Heart left ventricle (tissue), 16 donors: ENCODE results near the gene GCSAM. TPM values are rescaled to one million over a fixed set of nuclear protein-coding genes. Genes with fewer than 3 reads are reported as not detected.
A peak's percentile ranks its signal among the peaks of the same experiment; 100 is the strongest.

ENCODE experiments used
- ATAC-seq, 4 donors: fragments of 200-7000 bp; cut with Tn5 transposase; one replicate each; pipeline ENCODE4 v1.9.1; 2020 to 2022; ENCODE audit warnings: moderate library complexity in 4 of 4, mild to moderate bottlenecking in 3 of 4, moderate number of reproducible peaks in 1 of 4
- DNase-seq, 5 donors: peaks; one replicate each; pipeline ENCODE4 v3.0.0-alpha.2; 2020
- H3K27ac ChIP-seq, 12 donors: fragments of 200-600 bp; sonication (generic) in 4 of 12; one replicate each; pipeline versions ENCODE4 v1.5.0 to v1.8.0; 2016 to 2022; ENCODE audit warnings: mild to moderate bottlenecking in 2 of 12
- H3K27me3 ChIP-seq, 9 donors: fragments of 200-600 bp; sonication (generic) in 2 of 9; one replicate each; pipeline versions ENCODE4 v1.5.1 to v1.8.0; 2016 to 2022; ENCODE audit warnings: mild to moderate bottlenecking in 3 of 9
- H3K36me3 ChIP-seq, 9 donors: fragments of 200-600 bp; sonication (generic) in 2 of 9; one replicate each; pipeline versions ENCODE4 v1.5.0 to v1.8.0; 2018 to 2022; ENCODE audit warnings: mild to moderate bottlenecking in 2 of 9
- H3K4me1 ChIP-seq, 12 donors: fragments of 200-600 bp; sonication (generic) in 4 of 12; one replicate each; pipeline versions ENCODE4 v1.5.0 to v1.8.0; 2016 to 2022; ENCODE audit warnings: mild to moderate bottlenecking in 3 of 12
- H3K4me3 ChIP-seq, 12 donors: fragments of 200-600 bp; sonication (generic) in 4 of 12; one replicate each; pipeline versions ENCODE4 v1.5.0 to v1.8.0; 2017 to 2022; ENCODE audit warnings: mild to moderate bottlenecking in 9 of 12, moderate library complexity in 4 of 12
- H3K9me3 ChIP-seq, 12 donors: fragments of 200-600 bp; sonication (generic) in 4 of 12; one replicate each; pipeline versions ENCODE4 v1.5.0 to v1.8.0; 2016 to 2022; ENCODE audit warnings: mild to moderate bottlenecking in 1 of 12
- CTCF ChIP-seq, 12 donors: fragments of 200-600 bp; sonication (generic) in 4 of 12; IDR thresholded peaks; one replicate each; pipeline versions ENCODE4 v1.5.0 to v1.8.0; 2018 to 2022; ENCODE audit warnings: antibody characterized with exemption in 12 of 12, mild to moderate bottlenecking in 5 of 12
- POLR2A ChIP-seq, 2 donors: fragments of 450-650 bp; IDR thresholded peaks; one replicate each; pipeline ENCODE4 v1.6.1; 2017; ENCODE audit warnings: antibody characterized with exemption in 2 of 2, mild to moderate bottlenecking in 2 of 2, moderate library complexity in 2 of 2
- WGBS, 4 donors: extraction: QIAGEN DNeasy Blood & Tissue Kit in 2 of 4; methylation state at CpG; one replicate each; pipeline versions ENCODE4 v1.1.5 to v1.1.7; 2013 to 2018; 5-methylcytosine and 5-hydroxymethylcytosine counted together
- intact Hi-C, 10 donors: fragments of 100-400 bp; cut with DNase I; formaldehyde crosslinking; loops; one replicate each; pipeline versions ENCODE4 v1.11.1 to v1.14.2; 2022
- polyA plus RNA-seq, 2 donors: library from polyadenylated mRNA; stranded (reverse); fragments of 200-250 nt; gene quantifications; one replicate each; pipeline ENCODE4 v1.2.3, GENCODE V29; 2013
- total RNA-seq, 9 donors: library from RNA; depleted of rRNA in 2 of 9; stranded (reverse); fragments of >200 nt in 2 of 9; fragmentation: NEBNext Ultra II Directional in 3 of 9; extraction: Animal tissue kit (Norgen Biotek cat#: 25700) in 3 of 9; gene quantifications; one replicate each; pipeline versions ENCODE4 v1.1.0 to v1.2.4, GENCODE V29; 2016 to 2023
- donor health status: ischemic (EF 13 %, LVEDD 7.1; RV severe dilation, severe dysfunction).
- donor health status: healthy with polysubstance abuse.
- donor health status: DM: no; HTN: yes; CAD: no.
- donor health status: DM: no; HTN: no; CAD: no.
- donor health status: ischemic (EF 25% LVEDD 6.9; RV normal size, moderate dysfunction).
- donor health status: ischemic (EF 25% LVEDD 5.7; RV mildly dilated, moderate dysfunction).
- donor health status: healthy.
- donor health status: DM: yes; HTN: yes; CAD: no.
- donor health status: ischemic (EF 35%, LVEDD 5.7; RV mildly dilated, moderate dysfunction).
- donor health status: nonischemic (EF 11% LVEDD 7.7; RV severe dilation, severe dysfunction).
- donor health status: DM: yes; HTN: yes; CAD: no.
- donor health status: PGD.
- donor health status: ischemic (EF 29% LVEDD 5.4; RV normal size, mild dysfunction).
- donor health status: nonischemic (EF 23%, LVEDD 6.1; RV moderate dilation, normal function).

Gene GCSAM
- total and polyA plus RNA-seq, 11 donors: 0.12 to 0.59 (median 0.27) TPM; not detected in 8

DNA sequence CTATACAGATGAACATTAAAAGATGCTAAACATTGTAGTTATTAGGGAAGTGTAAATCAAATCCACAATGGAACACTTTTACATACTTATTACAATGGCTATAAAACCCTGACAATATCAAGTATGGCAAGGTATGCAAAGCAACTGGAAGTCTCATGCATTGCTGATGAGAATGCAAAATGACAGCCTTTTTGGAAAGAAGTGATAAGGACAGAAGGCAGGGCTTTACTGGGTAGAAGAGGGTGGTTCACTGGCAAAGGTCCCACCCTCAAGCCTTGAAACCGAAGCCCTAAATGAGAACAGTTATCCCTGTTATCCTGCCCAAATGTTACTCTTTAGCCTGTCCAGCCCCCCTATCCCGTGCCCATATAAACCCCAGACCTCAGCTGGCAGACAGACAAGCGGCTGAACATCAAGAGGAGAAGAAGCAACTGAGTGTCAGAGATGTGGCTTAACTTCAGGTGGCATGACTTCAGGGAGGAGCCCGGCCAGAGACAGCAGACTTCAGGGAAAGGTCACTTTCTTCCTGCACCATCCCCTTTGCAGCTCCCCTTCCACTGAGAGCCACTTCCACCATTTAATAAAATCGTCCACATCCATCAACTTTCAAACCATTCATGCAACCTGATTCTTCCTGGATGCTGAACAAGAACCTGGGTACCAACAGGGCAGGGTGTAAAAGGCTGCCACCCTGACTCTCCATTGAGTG, 732 bp upstream of the GCSAM start:
- intact Hi-C loops: loop anchor here in 5 of 10 donors (5.0 to 10.0 kb wide), 3 partner anchors 381 to 391 kb away; no protein-coding TSS in a partner anchor
- Histone ChIP-seq H3K4me3 (no peak overlapping the region), H3K27ac (peak overlapping the region in 1 of 12 donors; percentile 72), H3K9me3 (no peaks in the 10 kb centered on the region), H3K4me1 (peaks cover 0 to 60% (median 0%) of the 10 kb centered on the region in 12 donors), H3K27me3 (no peaks in the 10 kb centered on the region), H3K36me3 (peaks cover 0 to 4% (median 0%) of the 10 kb centered on the region in 9 donors)
- TF ChIP-seq POLR2A (IDR thresholded peaks at IDR 0.05): no peak
- ATAC-seq (no peak), DNase-seq (no peak)
- WGBS, 4 donors: 85 to 95% (median 88%) methylated on average over 5 of the region's 5 CpGs

- Histone ChIP-seq H3K27ac (peak overlapping the region in 1 of 12 donors; percentile 72), H3K9me3 (no peaks in the 10 kb centered on the region), H3K27me3 (no peaks in the 10 kb centered on the region), H3K4me1 (peaks cover 0 to 61% (median 4%) of the 10 kb centered on the region in 12 donors), H3K36me3 (peaks cover 0 to 4% (median 0%) of the 10 kb centered on the region in 9 donors), H3K4me3 (peak overlapping the region in 1 of 12 donors; percentile 43)
- WGBS, 4 donors: 89 to 100% (median 97%) methylated on average over 1 of the region's 1 CpG
- TF ChIP-seq CTCF (IDR thresholded peaks at IDR 0.05) (no peak), POLR2A (IDR thresholded peaks at IDR 0.05) (no peak)
- DNase-seq (no peak), ATAC-seq (no peak)
- intact Hi-C loops: loop anchor here in 5 of 10 donors (5.0 to 10.0 kb wide), 3 partner anchors 382 to 392 kb away; no protein-coding TSS in a partner anchor
These were observed 494 bp downstream of the GCSAM start for GRCh38 chr3:112132554-112132953.

GRCh38 chr3:112132088-112132487, 960 bp downstream of the GCSAM start:
- peaks cover 0 to 4% (median 0%) of the 10 kb centered on the region in 9 donors for H3K36me3 ChIP-seq
- no peak for ATAC-seq
- peaks cover 0 to 61% (median 6%) of the 10 kb centered on the region in 12 donors for H3K4me1 ChIP-seq
- peak overlapping the region in 1 of 12 donors; percentile 43 for H3K4me3 ChIP-seq
- WGBS, 4 donors: 95 to 96% (median 96%) methylated on average over 3 of the region's 3 CpGs
- H3K9me3 ChIP-seq: no peaks in the 10 kb centered on the region
- TF ChIP-seq POLR2A (IDR thresholded peaks at IDR 0.05) (no peak), CTCF (IDR thresholded peaks at IDR 0.05) (no peak)
- no peak for DNase-seq
- intact Hi-C loops: loop anchor here in 5 of 10 donors (5.0 to 10.0 kb wide), 3 partner anchors 383 to 393 kb away; no protein-coding TSS in a partner anchor
- H3K27ac ChIP-seq: peak overlapping the region in 1 of 12 donors; percentile 72
- H3K27me3 ChIP-seq: no peaks in the 10 kb centered on the region

DNA sequence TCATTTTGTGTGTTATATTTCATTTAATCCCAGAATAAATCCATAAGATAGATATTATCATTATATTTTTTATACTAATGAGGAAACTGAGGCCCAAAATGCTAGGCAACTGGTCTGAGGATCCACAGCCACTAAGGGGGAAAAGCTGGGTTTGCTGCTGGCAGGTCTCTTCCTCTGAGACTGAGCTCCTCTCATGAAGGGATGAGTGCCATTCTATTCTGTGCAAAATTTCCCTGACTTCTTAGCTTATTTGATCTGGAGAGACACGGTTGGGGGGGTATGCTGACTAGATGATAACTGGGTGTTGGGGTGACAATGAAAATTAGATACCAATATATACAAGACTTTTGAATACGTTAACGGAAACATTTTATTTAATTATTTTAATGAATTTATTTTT, 1.9 kb downstream of the GCSAM start:
- Histone ChIP-seq H3K27ac (no peak overlapping the region), H3K4me3 (no peak overlapping the region), H3K36me3 (peaks cover 0 to 4% (median 0%) of the 10 kb centered on the region in 9 donors), H3K27me3 (no peaks in the 10 kb centered on the region), H3K9me3 (no peaks in the 10 kb centered on the region), H3K4me1 (peaks cover 0 to 68% (median 14%) of the 10 kb centered on the region in 12 donors)
- ATAC-seq (no peak), DNase-seq (no peak)
- TF ChIP-seq CTCF (IDR thresholded peaks at IDR 0.05) (no peak), POLR2A (IDR thresholded peaks at IDR 0.05) (no peak)
- intact Hi-C loops: loop anchor here in 5 of 10 donors (5.0 to 10.0 kb wide), 3 partner anchors 384 to 394 kb away; no protein-coding TSS in a partner anchor
- WGBS, 4 donors: 93 to 96% (median 95%) methylated on average over 3 of the region's 3 CpGs
